NCI-H82 (cell line): ENCODE results near the gene LRP1B.
"Not testable (repeated sequence)": the region's sequence is repeated elsewhere in the genome, so short reads cannot be mapped to it uniquely, and the experiment has no call there.

Experiments
- DNase-seq: peaks from one replicate; lab custom pipeline; 2025; lab: John Stamatoyannopoulos, UW

Gene LRP1B

DNA sequence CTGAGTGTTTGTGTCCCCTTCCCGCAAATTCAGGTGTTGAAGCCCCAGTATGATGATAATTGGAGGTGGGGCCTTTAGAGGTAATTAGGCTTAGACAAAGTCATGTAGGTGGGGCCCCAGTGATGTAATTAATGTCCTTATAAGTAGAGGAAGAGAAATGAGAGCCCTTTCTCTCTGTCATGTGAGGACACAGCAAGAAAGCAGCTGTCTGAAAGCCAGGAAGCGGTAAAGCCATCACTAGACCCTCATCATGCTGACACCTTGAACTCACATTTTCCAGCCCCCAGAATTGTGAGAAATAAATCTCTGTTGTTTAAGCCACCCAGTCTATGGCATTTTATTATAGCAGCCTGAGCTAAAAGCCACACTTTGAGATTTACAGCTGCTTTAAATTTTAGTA, 1580.0 kb downstream of the LRP1B start:
- DNase-seq: peak; percentile 85

DNA sequence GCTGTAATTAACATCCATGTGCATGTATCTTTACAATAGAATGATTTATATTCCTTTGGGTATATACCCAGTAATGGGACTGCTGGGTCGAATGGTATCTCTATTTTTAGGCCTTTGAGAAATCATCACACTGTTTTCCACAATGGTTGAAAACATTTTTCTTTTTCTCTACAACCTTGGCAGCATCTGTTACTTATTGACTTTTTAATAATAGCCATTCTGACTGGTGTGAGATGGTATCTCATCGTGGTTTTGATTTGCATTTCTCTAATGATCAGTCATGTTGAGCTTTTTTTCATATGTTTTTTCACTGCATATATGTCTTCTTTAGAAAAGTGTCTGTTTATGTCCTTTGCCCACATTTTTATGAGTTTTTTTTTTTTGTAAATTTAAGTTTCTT, 1586.0 kb downstream of the LRP1B start:
- DNase-seq: not testable (repeated sequence)

DNA sequence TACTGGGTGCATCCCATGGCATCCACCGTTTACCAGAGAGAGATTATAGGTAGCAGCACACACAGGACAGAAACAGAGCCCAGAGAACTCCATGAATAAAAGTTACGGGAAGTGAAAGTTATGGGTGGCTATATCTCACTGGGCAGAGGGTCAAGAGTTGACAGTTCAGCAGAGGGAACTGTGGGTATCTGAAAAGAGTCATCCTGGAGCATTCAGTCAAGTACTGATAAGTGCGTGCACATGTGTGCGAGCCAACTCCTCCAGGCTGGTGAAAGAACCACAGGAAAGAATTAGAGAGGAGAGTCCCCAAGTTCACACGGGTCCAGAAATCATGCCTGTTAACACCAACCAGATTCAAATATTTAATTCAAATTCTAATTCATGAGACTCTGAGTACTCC, 1588.2 kb downstream of the LRP1B start:
- no peak for DNase-seq

DNA sequence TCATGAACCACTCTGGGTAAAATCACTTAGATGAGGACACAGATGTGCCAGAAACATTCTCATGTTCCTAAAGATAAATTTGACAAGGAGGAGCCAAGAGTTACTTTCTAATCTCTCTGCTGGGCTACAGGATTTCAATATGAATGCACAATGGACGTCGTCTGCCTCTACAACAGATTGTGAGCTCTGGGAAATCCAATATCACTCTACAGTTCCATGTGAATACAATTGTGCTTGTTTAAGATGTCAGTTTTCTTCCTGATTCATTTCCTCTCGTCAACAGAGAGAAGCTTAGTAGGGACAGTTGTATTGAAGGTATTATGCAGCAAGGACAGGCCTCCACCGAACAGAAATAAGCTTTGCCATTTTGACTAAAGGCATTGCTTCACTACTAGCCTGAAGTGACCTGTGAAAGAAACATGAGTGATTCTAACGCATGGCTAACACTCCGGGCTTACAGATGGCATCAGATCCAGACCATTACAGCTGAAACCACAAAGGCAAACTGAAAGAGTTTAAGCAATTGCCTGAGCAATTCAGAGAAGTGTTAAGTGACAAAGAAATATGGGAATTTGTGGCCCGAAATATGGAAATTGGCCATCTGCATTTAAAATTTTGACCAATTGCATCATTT, 1591.5 kb downstream of the LRP1B start:
- DNase-seq: peak; percentile 70

DNA sequence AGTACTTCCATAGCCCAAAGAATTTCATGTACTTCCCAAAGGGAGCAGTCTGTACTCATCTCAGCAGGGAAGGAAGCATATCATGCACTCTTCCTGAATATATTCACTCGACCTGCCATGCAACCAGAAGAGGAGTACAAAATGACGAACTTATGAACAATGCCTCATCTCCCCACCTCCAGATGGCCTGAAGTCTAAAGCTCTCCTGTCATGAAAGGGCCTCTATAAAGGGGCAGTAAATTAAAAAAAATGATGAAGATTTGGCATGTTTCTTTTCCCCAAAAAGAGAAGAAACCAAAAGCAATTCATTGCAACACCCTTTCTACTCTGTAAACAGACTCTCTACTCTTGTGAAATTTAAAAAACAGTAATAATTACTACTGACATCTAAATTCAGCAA, 1601.1 kb downstream of the LRP1B start:
- DNase-seq: no peak

DNA sequence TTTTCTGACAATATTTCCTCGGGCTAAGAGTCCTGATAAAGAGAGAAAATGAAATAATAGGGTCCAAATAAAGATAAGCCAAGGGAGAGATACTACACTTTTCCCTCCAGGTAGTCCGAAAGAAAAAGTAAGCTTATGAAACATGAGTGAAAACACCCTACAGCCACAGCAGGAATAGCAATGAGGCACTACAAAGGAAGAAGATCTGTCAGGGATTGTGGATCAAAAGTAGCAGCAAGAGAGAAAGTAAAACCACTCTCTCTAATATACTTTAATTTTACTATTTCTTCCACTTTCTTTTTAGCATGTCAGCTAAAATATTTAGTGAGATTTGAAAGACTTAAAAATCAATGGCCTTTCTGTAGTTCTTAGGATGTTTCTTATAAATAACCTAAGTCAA, 1601.8 kb downstream of the LRP1B start:
- no peak for DNase-seq

DNA sequence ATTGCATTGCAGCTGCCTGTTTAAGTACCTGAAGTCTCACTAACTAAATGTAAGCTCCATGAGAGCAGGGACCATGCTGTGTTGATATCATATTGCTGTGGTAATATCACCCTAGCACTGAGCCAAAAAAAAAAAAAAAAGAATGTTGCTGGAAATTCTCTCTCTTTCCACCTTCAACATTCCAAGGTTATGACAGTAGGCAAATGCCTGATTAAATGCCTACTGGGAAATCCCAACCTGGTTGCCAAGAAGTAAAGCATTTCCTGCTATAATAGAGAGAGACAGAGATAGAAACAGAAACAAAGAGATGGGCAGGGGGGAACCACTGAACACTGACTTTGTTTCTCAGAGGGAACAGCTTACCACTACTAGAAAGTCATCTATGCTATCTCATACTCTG, 1604.2 kb downstream of the LRP1B start:
- DNase-seq: no peak

DNA sequence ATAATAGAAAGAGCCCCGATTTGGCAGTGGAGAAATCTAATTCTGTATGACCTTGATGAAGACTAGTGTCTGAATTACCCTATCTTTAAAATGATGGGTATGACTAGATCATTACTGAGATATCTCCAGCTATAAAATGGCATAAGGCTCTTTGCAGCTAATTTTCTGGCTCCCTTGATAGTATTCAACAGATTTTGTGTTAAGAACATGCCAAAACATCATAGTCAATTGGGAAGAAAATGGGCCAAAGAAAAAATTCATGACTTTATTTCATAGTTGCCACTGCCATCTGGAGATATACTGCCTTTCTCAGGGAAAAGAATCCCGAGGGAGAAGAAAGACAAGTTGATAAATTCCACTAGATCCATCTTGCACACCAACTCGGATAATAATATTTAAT, 1618.7 kb downstream of the LRP1B start:
- DNase-seq: no peak

DNA sequence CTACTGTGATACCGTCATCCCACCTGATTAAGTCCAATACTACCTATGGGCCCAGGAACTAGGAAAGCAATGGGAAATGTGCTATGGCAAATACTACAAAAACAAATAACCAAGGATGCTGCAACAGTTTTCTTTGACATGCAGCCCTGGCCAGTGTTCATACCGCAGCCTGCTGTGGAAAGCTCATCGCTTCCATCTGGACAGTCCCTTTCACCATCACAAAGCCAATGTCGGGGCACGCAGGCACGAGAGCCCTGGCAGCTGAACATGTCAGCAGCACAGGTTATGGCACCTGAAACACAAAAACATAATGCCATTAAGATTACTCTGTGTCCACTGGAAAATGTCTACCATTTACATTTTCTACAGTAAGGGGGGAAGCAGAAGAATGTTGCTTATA, 1621.1 kb downstream of the LRP1B start:
- no peak for DNase-seq

DNA sequence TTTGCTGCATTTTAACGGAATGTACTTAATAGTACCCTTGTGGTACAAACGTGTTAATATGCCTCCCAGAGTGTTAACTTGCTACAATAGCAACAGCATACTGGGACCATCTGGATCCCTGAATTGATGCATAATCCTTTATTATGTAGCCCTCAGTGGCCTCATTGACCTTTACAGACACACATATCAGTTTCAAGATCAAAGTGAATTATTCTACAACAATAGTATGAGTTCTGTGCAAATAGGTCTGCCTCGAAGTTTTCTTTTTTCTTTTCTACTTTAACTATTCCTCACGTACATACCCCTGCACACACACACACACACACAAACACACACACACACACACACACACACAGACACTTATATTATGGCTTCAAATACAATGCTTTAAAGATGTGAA, 1622.1 kb downstream of the LRP1B start:
- peak; percentile 82 for DNase-seq

DNA sequence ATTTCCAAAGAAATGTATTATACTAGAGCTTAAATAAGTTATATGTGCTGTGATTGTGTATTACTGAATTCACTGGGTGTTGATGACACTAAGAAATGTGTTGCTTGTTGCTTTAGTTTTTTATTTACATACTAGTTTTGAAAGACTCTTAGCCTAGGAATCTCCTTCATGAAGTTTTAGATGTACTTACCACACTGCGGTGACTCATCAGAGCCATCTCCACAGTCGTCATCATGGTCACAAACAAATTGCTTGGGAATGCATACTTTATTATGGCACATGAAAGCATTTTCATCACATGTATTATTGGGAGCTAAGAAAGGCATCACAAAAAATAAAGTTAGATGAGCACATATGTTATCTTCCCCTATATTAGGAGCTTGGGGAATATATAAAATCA, 1624.2 kb downstream of the LRP1B start:
- DNase-seq: no peak

DNA sequence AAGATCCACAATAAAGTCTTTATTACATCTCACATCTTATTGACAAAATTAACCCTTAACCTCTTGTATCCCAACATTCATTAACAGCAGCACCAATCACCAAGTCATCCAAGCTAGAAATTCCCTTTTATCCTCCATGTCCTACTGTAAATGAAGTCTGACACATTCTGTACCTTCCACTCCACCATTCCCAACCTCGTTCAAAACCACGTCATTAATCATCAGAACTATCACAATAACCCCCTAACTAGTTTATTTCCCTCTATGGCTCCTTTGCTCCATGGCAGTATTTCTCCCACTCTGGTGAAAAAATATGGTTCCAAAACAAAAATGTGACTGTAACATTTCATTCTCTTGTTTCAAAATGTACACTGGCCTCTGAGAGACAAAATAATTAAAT, 1626.2 kb downstream of the LRP1B start:
- DNase-seq: no peak

DNA sequence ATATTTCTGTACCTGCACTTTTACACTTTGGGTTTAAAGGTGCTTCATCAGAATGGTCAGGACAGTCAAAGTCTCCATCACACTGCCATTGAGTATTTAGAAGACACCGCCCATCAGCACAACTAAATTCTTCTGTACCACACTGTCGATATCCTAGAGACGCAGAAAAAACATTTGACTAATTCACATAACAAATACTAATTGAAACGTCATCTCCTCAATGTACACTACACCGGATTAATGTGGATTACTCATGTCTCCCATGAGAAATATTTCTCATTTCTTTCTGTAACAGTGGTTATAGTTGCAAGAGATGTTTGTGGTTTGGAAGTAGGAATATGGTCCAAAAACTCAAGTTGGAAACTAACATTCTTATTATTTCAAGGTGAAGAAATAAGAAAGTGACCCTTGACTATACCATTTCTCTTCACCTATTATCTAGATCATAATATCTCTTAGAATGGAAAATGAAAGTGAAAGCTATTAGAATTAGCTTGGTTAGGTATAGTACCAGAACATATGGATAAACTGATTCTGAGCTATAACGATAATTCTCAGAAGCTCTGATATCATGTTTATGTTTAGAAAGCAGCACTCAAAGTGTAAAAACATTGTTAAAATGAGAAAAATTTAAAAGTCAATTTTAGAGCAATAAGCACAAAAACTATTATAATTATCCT, 1627.7 kb downstream of the LRP1B start:
- DNase-seq: no peak

DNA sequence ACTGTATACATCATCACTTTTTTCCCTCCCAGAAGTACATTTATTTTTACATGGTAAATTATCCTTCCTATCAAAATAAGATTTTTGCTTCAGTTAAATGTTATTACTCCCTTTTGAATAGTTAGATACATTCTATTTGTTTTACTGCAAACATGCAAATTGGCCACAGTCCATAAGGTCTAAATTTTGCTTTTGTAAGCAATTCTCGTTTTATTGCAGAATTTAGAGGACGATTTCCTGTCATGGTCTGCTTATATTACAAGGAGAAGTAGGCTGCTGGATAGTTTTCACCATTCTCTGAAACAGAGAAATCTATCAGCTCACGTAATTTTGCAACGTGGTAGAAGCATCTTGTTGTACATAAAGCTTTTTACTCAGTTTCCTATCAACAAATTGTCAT, 1632.5 kb downstream of the LRP1B start:
- DNase-seq: no peak

DNA sequence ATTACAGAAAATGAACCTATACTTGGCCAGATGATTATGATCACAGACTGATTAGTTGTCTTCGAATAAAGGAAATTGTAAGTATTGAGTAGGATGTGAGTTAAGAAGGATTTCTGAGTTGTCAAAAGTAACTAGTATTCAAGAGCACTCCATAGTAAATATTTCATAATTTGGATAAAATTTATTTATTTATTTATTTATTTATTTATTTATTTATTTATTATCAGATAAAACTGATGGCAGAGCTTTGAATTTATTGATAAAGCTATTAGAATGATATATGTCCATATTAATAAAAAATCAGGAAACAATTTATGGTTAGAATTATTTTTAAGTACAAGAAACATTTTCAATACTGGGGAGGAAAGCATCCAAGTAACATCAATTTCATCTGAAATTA, 1634.1 kb downstream of the LRP1B start:
- no peak for DNase-seq

DNA sequence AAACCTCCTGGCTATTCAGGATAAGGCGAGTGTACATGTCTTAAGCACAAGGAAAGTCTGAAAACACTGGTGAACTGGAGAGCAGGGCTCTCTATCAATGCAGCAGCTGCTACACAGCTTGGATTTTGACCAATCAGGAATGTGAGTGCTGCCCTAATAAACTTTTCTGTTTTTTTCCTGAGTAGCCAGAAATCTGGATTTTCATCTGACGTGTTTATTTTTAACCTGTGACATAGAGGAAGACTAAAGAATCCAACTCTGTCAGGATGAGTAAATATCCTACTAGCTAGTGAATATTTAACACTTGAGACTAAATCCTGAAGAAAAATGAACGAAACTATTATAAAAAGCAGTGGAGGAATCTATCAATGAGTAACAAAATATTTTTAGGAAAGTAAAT, 1638.9 kb downstream of the LRP1B start:
- no peak for DNase-seq

DNA sequence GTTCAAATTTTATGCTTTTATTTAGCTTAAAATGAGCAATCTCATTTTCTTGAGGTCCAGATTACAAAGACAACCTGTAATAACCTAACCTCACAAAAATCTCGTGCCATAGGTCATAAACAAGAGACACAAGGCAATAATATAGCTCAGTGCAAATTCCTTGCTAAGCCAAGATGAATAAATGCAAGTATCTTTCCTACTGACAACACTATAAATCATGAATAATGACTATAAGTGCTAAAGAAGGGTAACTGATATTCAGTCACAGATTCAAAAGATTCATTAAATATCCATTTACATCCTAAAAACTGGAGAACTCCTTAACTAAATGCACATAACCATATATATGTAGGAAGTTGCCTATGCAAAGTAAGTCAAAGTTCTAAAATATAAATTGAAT, 1641.6 kb downstream of the LRP1B start:
- DNase-seq: no peak

DNA sequence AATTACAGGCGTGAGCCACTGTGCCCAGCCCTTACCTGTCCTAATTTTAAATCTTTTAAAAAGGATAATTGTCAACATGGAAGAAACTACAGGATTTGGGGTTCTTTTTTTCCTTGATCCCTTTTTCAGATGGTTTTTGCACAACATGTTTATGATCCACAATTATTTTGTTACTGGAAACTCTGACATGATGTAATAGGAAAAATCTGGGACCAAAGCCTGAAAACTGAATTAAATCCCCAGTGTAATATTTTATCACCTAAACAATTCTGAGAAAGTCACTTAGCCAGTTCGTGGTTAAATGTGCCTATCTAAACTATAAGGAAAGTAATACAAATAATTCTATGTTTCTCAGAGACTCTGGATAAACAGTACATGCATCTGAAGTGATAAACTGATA, 1649.7 kb downstream of the LRP1B start:
- no peak for DNase-seq

DNA sequence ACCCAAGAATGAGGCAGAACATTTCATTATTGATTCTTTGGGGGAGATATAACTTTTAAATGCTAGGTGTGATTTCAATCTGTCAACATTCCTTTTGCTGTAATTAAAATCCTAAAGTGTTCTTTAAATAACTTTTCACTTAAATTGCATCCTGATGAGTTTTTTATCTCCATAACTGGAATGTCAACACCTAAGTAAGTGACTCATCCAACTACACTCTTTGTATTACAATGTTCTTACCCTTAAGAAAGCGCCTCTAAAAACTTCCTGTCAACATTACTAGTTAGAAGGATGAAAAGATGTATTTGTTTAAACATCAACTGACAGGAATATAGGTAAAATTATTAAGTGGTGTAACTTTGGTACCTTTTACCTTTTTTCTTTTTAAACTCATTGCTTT, 1657.0 kb downstream of the LRP1B start:
- no peak for DNase-seq

DNA sequence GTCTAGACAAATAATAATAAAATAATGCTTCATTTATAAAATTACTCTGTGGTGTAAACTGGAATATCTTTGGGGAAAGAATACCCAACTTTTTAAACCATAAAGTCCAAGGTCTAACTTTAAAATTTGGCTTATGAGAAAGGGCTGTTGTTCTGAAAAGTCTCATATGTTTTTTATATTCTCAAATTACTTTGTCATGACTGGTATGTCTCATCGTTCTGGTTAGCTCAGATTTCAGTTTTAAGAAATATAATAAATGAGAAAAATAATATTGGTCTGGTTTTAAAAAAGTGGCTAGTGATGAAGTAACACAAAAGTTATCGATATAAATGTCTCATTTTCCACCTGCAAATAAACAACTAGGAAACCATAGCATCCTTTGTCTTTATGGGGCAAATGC, 1658.1 kb downstream of the LRP1B start:
- no peak for DNase-seq

DNA sequence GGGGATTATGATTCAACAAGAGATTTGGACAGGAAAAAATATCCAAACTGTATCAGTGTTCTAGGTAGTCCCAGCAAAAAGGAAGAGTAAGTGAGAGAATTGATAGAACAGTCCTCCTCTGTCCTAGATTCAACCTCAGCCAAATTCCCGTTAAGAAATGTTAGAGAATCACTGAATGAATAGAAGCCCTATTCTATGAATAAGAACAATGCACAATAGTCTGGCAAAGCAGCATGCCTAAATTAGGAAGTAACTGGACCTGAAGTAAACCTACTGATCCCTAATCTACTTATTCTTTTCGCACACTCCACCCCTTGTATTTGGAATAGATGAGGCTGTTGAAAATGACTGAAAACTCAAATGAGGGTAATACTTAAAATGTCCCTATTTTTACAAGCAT, 1665.5 kb downstream of the LRP1B start:
- no peak for DNase-seq

DNA sequence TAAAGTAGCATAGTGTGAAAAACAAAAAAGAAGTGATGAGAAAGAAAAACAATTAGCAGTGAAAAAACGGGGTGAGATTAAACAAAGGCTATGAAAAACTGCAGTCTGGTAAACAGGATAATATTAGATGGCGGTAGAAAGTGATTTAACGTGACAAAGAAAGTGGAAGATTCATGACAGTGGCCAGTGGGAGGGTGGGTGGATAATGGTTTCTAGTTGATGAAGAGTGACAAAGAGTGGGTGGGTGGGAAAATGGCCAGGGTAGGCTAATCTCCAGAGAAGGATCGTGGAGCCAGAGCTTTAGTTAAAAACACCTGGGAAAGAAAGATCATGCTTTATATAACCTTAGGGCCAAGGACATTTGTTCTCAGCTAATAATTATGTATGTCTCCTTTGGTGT, 1667.8 kb downstream of the LRP1B start:
- DNase-seq: no peak

DNA sequence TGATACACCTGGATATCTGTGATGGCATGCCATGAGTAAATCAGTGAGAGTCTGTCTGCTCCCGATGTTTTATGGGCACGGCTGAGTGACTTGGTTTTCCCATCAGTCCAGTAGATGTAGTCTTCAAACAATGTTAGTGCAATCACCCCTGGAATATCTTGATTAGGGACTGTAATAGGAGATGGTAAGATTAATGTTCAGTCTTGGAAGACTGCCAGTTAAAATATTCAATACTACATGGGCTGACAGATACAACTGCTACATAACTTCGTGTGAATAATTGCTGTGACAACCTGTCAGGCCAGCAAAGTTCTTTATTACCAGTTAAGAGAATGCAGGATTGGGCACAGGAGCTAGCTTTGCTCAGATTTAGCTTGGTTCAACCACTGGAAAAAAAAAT, 1673.3 kb downstream of the LRP1B start:
- DNase-seq: peak; percentile 27

DNA sequence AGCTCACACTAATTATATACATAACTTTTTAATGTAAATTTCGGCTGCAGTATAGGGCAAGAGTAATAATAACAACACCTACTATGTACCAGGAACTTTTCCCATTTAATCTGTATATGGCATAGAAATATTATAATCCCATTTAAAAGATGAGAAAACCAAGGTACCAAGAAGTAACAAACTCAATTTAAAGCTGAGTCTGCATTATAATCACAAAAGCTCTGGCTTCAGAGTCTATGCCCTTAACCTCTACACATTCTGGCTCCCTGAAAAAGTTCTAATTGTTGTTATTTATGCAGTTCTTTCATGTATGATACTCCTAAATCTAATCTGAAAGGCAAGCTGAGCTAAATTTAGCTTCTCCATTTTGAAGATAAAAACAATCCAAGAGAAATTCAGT, 1675.5 kb downstream of the LRP1B start:
- no peak for DNase-seq
